Effector memory CD4-positive, alpha-beta T cell (primary cell): ENCODE results near the gene KCNQ4.
A peak's percentile ranks its signal among the peaks of the same experiment; 100 is the strongest.

Experiments
- DNase-seq, 3 donors: peaks; one replicate each; pipeline ENCODE4 v3.0.0-alpha.2; 2020
- H3K27ac ChIP-seq: 2 replicates; pipeline ENCODE4 v1.7.0; 2013; ENCODE audit warnings: mild to moderate bottlenecking, low read length, moderate library complexity; ENCODE audit not compliant: insufficient read depth, poor library complexity, severe bottlenecking
- H3K27me3 ChIP-seq: replicated peaks from 2 replicates; pipeline ENCODE4 v1.7.0; 2013; ENCODE audit warnings: mild to moderate bottlenecking, low read length; ENCODE audit not compliant: insufficient read depth, control insufficient read depth, poor library complexity, severe bottlenecking
- H3K36me3 ChIP-seq: 2 replicates; pipeline ENCODE4 v1.7.0; 2013; ENCODE audit warnings: mild to moderate bottlenecking, low read length, moderate library complexity; ENCODE audit not compliant: control insufficient read depth, insufficient read depth
- H3K4me1 ChIP-seq: 2 replicates; pipeline ENCODE4 v1.7.0; 2013; ENCODE audit warnings: low read length, mild to moderate bottlenecking; ENCODE audit not compliant: control insufficient read depth, insufficient read depth, poor library complexity, severe bottlenecking
- H3K4me3 ChIP-seq: 2 replicates; pipeline ENCODE4 v1.7.0; 2013; ENCODE audit warnings: low read length, low read depth, mild to moderate bottlenecking; ENCODE audit not compliant: insufficient read depth, poor library complexity, severe bottlenecking
- H3K9me3 ChIP-seq: 2 replicates; pipeline ENCODE4 v1.7.0; 2013; ENCODE audit warnings: mild to moderate bottlenecking, low read length, moderate library complexity; ENCODE audit not compliant: control insufficient read depth

Gene KCNQ4

DNA sequence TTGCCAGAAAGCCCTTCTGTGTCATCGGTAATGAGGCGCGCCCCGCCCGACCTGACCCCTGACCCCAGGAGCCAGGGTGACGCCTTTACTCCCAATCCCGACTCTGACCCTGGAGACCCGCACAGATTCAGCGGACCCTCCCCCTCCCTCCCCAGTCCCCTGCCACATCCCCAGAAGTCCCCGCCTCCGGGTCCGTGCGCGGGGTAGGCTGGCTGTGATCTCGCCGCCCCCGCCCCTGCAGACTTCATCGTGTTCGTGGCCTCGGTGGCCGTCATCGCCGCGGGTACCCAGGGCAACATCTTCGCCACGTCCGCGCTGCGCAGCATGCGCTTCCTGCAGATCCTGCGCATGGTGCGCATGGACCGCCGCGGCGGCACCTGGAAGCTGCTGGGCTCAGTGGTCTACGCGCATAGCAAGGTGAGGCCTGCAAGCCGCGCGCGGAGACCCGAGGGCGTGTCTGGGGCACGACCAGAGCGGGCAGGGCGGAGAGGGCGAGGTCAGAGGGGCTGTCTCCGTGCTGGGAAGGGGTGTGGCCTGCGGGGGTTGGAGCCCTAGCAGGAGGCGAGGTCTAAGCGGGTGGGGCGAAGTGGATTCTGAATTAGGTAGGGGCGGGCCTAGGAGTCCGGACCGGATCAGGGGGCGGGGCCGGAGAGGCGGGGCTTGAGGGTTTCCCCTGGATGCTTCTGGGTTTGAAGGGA, 34.8 kb downstream of the KCNQ4 start:
- no peaks in the 10 kb centered on the region for H3K36me3 ChIP-seq
- peaks cover 5% of the 10 kb centered on the region for H3K4me1 ChIP-seq
- DNase-seq: peak; percentile 81 to 86 (median 85)
- peak overlapping the region; percentile 51 for H3K4me3 ChIP-seq
- H3K27ac ChIP-seq: peak overlapping the region; percentile 36
- H3K27me3 ChIP-seq: no peaks in the 10 kb centered on the region
- H3K9me3 ChIP-seq: no peaks in the 10 kb centered on the region

DNA sequence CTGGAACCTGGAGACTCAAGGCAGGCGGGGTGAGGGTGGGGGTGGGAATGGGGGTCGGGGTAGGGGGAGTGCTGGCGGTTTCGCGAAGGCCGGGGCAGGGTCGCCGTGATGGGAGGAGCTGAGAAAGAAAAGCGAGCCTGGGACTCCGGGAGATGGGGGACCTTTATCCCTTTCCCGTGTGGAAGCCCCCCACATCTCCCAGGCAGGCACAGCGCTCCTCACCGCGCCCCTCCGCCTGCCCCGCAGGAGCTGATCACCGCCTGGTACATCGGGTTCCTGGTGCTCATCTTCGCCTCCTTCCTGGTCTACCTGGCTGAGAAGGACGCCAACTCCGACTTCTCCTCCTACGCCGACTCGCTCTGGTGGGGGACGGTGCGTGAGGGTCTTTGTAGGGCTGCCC, 35.5 kb downstream of the KCNQ4 start:
- Histone ChIP-seq H3K27ac (no peak overlapping the region), H3K9me3 (no peaks in the 10 kb centered on the region), H3K4me3 (no peak overlapping the region), H3K36me3 (no peaks in the 10 kb centered on the region), H3K27me3 (no peaks in the 10 kb centered on the region), H3K4me1 (peaks cover 5% of the 10 kb centered on the region)
- DNase-seq: no peak

DNA sequence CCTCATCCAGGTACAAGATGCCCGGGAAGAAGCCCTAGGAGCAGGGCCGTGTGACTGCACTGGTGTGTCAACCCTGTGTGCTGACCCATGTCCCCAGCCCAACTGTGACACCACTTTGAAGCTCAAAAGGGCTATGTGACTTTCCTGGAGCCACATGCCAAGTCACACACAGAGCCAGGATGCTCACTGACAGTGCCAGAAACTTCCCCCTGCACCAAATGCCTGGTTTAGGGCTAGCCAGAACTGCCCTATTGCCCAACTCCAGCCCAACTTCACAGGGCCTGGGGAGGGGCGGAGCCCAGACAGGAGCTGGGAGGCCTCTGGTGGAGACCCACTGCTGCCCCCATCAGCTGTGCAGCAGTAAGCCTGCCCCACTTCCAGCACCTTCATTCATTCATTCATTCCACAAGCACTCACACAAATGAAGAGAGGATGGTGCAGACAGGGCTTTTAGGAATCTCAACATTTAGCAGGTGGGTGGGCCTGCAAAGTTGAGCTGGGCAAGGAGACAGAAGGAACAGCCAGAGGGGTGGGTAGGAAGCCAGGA, 36.7 kb downstream of the KCNQ4 start:
- Histone ChIP-seq H3K4me3 (no peak overlapping the region), H3K9me3 (no peaks in the 10 kb centered on the region)

DNA sequence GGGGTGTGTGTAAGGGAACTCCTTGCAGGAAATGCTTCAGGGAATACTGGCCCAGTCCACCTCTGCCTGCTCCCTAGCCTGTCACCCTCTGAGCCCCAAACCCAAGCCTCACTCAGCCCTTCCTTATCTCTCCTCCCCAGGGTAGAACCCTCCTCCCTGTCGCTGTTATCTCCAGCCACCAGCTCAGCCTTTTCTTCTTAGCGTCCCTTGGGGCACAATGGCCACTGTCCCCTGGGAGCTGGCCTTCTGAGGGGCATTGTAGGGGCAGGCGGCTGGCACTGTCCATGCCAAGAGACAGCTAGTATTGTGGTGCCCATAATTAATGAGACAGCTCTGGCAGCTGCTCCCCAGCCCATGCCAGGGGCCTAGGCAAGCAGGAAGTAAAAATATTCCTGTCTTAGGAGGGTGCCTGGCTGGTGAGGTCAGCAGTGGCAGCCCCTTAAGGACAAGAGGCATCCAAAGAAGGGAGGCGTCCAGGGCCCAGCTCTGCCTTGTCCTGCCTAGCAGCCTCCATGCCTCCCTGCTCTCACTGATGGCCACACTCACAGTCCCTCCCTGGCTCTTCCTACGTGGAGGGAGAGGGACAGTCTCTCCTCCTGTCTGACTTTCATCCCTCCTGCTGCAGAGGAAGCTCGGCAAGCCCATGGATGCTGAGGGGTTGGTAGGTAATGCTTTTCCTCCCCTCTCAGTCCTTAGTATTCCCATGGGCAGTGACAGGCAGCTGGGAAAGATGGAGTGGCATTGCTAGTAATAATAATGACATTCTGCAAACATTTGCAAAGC, 37.5 kb downstream of the KCNQ4 start:
- Histone ChIP-seq H3K27ac (no peak overlapping the region), H3K27me3 (no peaks in the 10 kb centered on the region), H3K4me3 (no peak overlapping the region), H3K9me3 (no peaks in the 10 kb centered on the region), H3K4me1 (peaks cover 16% of the 10 kb centered on the region), H3K36me3 (no peaks in the 10 kb centered on the region)
- no peak for DNase-seq

More for the DNA sequence above, 36.7 kb downstream of the KCNQ4 start:
- Histone ChIP-seq H3K4me1 (peaks cover 8% of the 10 kb centered on the region), H3K36me3 (no peaks in the 10 kb centered on the region), H3K27ac (no peak overlapping the region), H3K27me3 (no peaks in the 10 kb centered on the region)
- no peak for DNase-seq

DNA sequence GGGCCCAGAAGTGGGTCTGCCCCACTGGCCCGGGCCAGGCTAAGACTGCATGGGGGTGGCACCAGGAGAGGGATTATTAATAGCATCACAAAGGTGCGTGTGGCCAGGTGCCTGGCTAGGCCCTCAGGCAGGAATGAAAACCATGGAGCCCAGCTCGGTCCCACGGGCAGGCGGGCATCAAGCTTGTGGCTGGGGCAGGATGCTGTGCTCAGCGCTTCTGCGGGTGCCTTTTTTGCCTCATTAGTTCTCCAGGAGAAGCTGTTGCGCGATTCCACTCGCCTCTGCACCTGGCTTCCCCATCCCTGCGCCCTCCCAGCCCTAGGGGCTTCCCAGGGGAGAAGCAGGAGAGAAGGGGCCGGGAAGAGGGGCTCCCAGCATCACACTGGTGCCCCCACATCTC, 39.3 kb downstream of the KCNQ4 start:
- Histone ChIP-seq H3K27ac (no peak overlapping the region), H3K36me3 (no peaks in the 10 kb centered on the region), H3K27me3 (no peaks in the 10 kb centered on the region), H3K9me3 (no peaks in the 10 kb centered on the region), H3K4me3 (no peak overlapping the region), H3K4me1 (peaks cover 15% of the 10 kb centered on the region)
- DNase-seq: no peak

DNA sequence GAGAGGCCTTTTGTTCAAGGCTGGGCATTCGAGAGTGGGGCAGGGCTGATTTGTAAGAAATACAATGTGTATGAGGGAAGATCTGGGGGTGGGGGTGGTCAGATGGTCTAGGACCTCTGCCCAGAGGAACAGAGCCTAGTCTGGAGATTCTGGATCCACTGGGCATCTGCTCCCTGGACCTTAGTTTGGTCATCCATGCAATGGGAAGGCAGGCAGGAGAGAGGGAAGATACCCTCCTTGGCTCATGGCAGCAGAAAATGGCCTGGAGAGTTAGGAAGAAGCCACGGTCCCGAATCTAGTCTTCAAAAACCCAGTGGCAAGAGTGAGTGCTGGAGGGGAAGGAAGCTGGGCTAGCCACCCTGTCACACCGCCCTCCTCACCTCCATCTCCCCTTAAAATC, 39.8 kb downstream of the KCNQ4 start:
- no peak overlapping the region for H3K4me3 ChIP-seq
- peaks cover 11% of the 10 kb centered on the region for H3K4me1 ChIP-seq
- no peaks in the 10 kb centered on the region for H3K9me3 ChIP-seq
- DNase-seq: no peak
- H3K27me3 ChIP-seq: no peaks in the 10 kb centered on the region
- no peak overlapping the region for H3K27ac ChIP-seq
- H3K36me3 ChIP-seq: no peaks in the 10 kb centered on the region

DNA sequence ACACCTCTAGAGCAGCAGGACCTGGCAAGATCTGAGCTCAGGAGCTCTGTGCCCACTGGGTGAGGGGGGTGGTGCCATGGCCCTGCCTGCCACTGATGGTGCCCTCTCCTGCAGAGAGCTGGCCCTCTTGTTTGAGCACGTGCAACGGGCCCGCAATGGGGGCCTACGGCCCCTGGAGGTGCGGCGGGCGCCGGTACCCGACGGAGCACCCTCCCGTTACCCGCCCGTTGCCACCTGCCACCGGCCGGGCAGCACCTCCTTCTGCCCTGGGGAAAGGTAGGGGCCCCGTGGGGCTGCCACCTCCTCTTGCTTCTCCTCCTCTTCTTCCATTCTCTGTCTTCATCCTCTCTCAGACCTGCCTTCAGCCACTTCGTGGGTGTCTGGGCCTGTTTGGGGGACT, 40.4 kb downstream of the KCNQ4 start:
- H3K27me3 ChIP-seq: no peaks in the 10 kb centered on the region
- no peak overlapping the region for H3K27ac ChIP-seq
- H3K9me3 ChIP-seq: no peaks in the 10 kb centered on the region
- no peak for DNase-seq
- H3K4me3 ChIP-seq: no peak overlapping the region
- peaks cover 11% of the 10 kb centered on the region for H3K4me1 ChIP-seq
- H3K36me3 ChIP-seq: no peaks in the 10 kb centered on the region

DNA sequence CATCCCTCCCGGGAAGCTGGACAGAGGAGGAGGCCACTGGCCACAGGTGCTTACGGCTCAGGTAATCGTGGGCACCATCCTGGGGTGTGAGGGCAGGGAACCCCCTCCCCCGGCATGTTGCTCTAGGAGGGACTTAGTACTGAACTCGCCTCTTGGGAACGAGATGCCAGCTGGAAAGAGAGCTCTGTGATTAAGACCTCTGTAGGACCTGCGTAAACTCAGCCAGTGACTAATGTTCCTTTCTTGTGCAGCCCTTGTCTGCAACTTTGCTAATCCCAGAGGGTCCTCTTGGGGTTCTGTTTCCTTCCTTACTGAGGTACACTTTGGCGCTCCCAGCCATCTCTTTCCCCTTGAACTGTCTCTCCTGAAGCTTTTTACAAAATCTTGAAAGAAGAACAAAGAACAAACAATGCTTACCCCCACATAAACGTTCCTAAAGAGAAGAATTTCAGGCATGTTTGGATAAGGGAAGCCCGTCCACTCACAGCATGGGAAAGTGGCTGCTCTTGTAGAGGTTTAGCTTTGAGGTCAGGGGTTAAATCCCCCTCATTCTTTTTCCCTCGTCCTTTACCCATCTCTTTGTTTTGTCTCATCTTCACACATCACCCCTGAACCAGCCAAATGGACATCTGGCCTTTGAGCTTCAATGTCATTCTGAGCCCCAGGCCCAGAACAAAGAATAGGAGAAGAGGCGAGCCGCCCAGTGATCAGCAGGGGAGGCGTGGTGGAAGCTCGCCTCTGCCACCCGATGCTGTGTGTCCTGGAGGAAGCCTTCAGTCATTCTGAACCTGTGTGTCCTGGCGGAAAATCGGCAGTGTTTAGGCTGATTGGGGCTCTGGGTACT, 41.2 kb downstream of the KCNQ4 start:
- Histone ChIP-seq H3K4me1 (peaks cover 11% of the 10 kb centered on the region), H3K27me3 (no peaks in the 10 kb centered on the region), H3K36me3 (no peaks in the 10 kb centered on the region), H3K9me3 (no peaks in the 10 kb centered on the region), H3K27ac (no peak overlapping the region), H3K4me3 (no peak overlapping the region)
- DNase-seq: no peak

DNA sequence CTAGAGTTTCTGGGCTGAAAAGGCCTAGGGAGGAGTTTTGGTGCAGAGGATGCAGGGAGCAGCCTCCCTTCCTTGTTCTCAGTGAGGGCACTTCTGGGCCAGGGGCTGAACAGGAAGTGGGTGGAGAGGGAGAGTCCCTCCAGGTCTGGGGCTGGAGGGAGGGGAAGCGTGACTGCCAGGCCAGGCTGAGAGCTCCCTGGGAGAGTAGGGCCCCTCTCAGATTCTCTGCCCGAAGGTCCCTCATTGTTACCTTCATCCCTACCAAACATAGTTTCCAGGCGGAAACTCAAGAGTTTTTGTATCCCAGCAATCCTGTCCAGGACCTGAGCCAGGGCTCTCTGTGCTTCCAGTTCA, 41.8 kb downstream of the KCNQ4 start:
- Histone ChIP-seq H3K4me3 (no peak overlapping the region), H3K27ac (no peak overlapping the region), H3K4me1 (peaks cover 11% of the 10 kb centered on the region), H3K9me3 (no peaks in the 10 kb centered on the region), H3K27me3 (no peaks in the 10 kb centered on the region), H3K36me3 (no peaks in the 10 kb centered on the region)
- DNase-seq: no peak
